Liver (tissue), 9 donors: ENCODE data around the gene PFAS. TPM values are rescaled to one million over a fixed set of nuclear protein-coding genes. Genes with fewer than 3 reads are reported as not detected.

Source experiments
- DNase-seq: peaks from one replicate; pipeline ENCODE4 v3.0.0-alpha.2; 2017; ENCODE audit warnings: low spot score
- H3K27ac ChIP-seq, 2 donors: one replicate each; pipeline ENCODE4 v1.7.0; 2013; ENCODE audit warnings: inconsistent platforms in 2 of 2, low read length in 2 of 2, control low read depth in 1 of 2, low read depth in 1 of 2, mild to moderate bottlenecking in 1 of 2
- H3K27me3 ChIP-seq, 4 donors: one replicate each; pipeline versions ENCODE4 v1.6.1 to v1.7.0; 2013; ENCODE audit warnings: low read length in 3 of 4, inconsistent platforms in 1 of 4, mild to moderate bottlenecking in 1 of 4, moderate library complexity in 1 of 4; ENCODE audit not compliant: control insufficient read depth in 4 of 4, insufficient read depth in 4 of 4
- H3K36me3 ChIP-seq, 4 donors: one replicate each; pipeline versions ENCODE4 v1.6.1 to v1.7.0; 2013; ENCODE audit warnings: low read length in 3 of 4, mild to moderate bottlenecking in 3 of 4, low read depth in 1 of 4, moderate library complexity in 1 of 4; ENCODE audit not compliant: control insufficient read depth in 4 of 4, insufficient read depth in 3 of 4
- H3K4me1 ChIP-seq, 4 donors: one replicate each; pipeline versions ENCODE4 v1.6.1 to v1.7.0; 2013; ENCODE audit warnings: low read length in 3 of 4, mild to moderate bottlenecking in 3 of 4, moderate library complexity in 1 of 4; ENCODE audit not compliant: control insufficient read depth in 4 of 4, insufficient read depth in 4 of 4
- H3K4me3 ChIP-seq, 3 donors: one replicate each; pipeline versions ENCODE4 v1.6.1 to v1.7.0; 2013; ENCODE audit warnings: low read length in 3 of 3, control low read depth in 1 of 3, low read depth in 1 of 3, mild to moderate bottlenecking in 1 of 3
- H3K9ac ChIP-seq, 2 donors: one replicate each; pipeline ENCODE4 v1.7.0; 2013; ENCODE audit warnings: low read length in 2 of 2, mild to moderate bottlenecking in 2 of 2, moderate library complexity in 2 of 2, control low read depth in 1 of 2, low read depth in 1 of 2
- H3K9me3 ChIP-seq, 4 donors: one replicate each; pipeline versions ENCODE4 v1.6.1 to v1.7.0; 2013; ENCODE audit warnings: low read length in 3 of 4; ENCODE audit not compliant: control insufficient read depth in 4 of 4
- EGR1 ChIP-seq, 2 donors: IDR thresholded peaks; 2 replicates each; pipeline ENCODE4 v1.6.1; 2016 to 2018; ENCODE audit warnings: antibody characterized with exemption in 2 of 2, low read depth in 2 of 2
- FOXA1 ChIP-seq: IDR thresholded peaks from 2 replicates; pipeline ENCODE4 v1.6.1; 2016; ENCODE audit warnings: antibody characterized with exemption
- FOXA2 ChIP-seq: IDR thresholded peaks from 2 replicates; pipeline ENCODE4 v1.6.1; 2016; ENCODE audit warnings: antibody characterized with exemption
- GABPA ChIP-seq, 2 donors: IDR thresholded peaks in 1 of 2; conservative IDR thresholded peaks in 1 of 2; 2 replicates each; pipeline ENCODE4 v1.6.1; 2016; ENCODE audit warnings: antibody characterized with exemption in 2 of 2, mild to moderate bottlenecking in 1 of 2, moderate library complexity in 1 of 2
- HNF4A ChIP-seq, 2 donors: conservative IDR thresholded peaks; 2 replicates each; pipeline ENCODE4 v1.6.1; 2016; ENCODE audit warnings: antibody characterized with exemption in 2 of 2, mild to moderate bottlenecking in 2 of 2
- JUND ChIP-seq, 2 donors: IDR thresholded peaks; 2 replicates each; pipeline ENCODE4 v1.6.1; 2016; ENCODE audit warnings: antibody characterized with exemption in 2 of 2
- NR2F2 ChIP-seq: IDR thresholded peaks from 2 replicates; pipeline ENCODE4 v1.6.1; 2016; ENCODE audit warnings: antibody characterized with exemption
- RAD21 ChIP-seq, 2 donors: IDR thresholded peaks; 2 replicates each; pipeline ENCODE4 v1.6.1; 2016; ENCODE audit warnings: antibody characterized with exemption in 2 of 2, mild to moderate bottlenecking in 2 of 2
- RXRA ChIP-seq, 2 donors: IDR thresholded peaks; 2 replicates each; pipeline ENCODE4 v1.6.1; 2017 to 2018; ENCODE audit warnings: antibody characterized with exemption in 2 of 2, mild to moderate bottlenecking in 1 of 2
- TAF1 ChIP-seq: conservative IDR thresholded peaks from 2 replicates; pipeline ENCODE4 v1.6.1; 2016; ENCODE audit warnings: antibody characterized with exemption, mild to moderate bottlenecking
- WGBS: extraction: QIAGEN DNeasy Blood & Tissue Kit; methylation state at CpG from one replicate; pipeline ENCODE4 v1.1.7; 2013; 5-methylcytosine and 5-hydroxymethylcytosine counted together
- polyA plus RNA-seq, 2 donors: library from polyadenylated mRNA; stranded (reverse) in 1 of 2; unstranded in 1 of 2; fragments of 200-250 nt in 1 of 2; fragments of >200 nt in 1 of 2; fragmentation: Nextera tagmentation in 1 of 2; extraction: Ambion mirVana in 1 of 2; gene quantifications; one replicate each; pipeline versions ENCODE4 v1.2.1 to v1.2.3, GENCODE V29; 2013 to 2015
- total RNA-seq, 2 donors: library from RNA; depleted of rRNA; stranded (reverse); fragments of >200 nt; gene quantifications; one replicate each; pipeline ENCODE4 v1.2.3, GENCODE V29; 2014
- TF ChIP-seq, protein P1 (sequence below): fragments of 150-350 bp; IDR thresholded peaks from 2 replicates; pipeline ENCODE4 v1.5.1; 2017; ENCODE audit warnings: improper control_type of control experiment, low read depth, low read length; ENCODE audit not compliant: missing input control
- TF ChIP-seq, protein P2 (sequence below): IDR thresholded peaks from 2 replicates; pipeline ENCODE4 v1.6.1; 2016; ENCODE audit warnings: antibody characterized with exemption
- TF ChIP-seq, protein P3 (sequence below): IDR thresholded peaks from 2 replicates; pipeline ENCODE4 v1.6.1; 2016; ENCODE audit warnings: antibody characterized with exemption
- TF ChIP-seq, protein P4 (sequence below): IDR thresholded peaks from 2 replicates; pipeline ENCODE4 v1.6.1; 2016; ENCODE audit warnings: antibody characterized with exemption
- donor health status: healthy.
- donor health status: healthy.
- donor health status: healthy.
- donor health status: healthy.
- donor health status: healthy.

The PFAS gene
- total and polyA plus RNA-seq, 4 donors = 6.0 to 18.5 (median 10.8) TPM

DNA sequence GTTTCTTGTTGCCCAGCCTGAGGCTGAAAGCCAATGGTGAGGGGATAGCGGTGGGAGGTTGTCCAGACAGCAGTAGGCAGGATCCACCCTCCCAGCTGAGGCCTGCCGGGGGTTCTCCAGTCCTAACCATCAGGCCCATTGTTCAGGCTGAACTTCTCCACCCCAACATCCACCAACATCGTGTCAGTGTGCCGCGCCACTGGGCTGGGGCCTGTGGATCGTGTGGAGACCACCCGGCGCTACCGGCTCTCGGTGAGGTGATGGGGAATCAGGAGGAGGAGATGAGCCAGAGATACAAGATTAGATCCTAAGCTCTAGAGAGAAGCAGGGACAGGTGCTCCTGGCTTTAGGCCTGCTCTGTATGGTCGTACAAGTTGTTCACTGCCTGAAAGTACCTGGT lies 5.8 kb downstream of the PFAS start:
- no peaks in the 10 kb centered on the region for H3K9me3 ChIP-seq
- no peak overlapping the region for H3K4me3 ChIP-seq
- 97% methylated on average over 11 of the region's 11 CpGs for WGBS
- H3K4me1 ChIP-seq = peaks cover 0 to 4% (median 2%) of the 10 kb centered on the region in 4 donors
- no peak overlapping the region for H3K9ac ChIP-seq
- no peaks in the 10 kb centered on the region for H3K27me3 ChIP-seq
- DNase-seq = no peak
- no peak for TF ChIP-seq FOXA2
- no peak for TF ChIP-seq NR2F2
- TF ChIP-seq, protein P1, sequence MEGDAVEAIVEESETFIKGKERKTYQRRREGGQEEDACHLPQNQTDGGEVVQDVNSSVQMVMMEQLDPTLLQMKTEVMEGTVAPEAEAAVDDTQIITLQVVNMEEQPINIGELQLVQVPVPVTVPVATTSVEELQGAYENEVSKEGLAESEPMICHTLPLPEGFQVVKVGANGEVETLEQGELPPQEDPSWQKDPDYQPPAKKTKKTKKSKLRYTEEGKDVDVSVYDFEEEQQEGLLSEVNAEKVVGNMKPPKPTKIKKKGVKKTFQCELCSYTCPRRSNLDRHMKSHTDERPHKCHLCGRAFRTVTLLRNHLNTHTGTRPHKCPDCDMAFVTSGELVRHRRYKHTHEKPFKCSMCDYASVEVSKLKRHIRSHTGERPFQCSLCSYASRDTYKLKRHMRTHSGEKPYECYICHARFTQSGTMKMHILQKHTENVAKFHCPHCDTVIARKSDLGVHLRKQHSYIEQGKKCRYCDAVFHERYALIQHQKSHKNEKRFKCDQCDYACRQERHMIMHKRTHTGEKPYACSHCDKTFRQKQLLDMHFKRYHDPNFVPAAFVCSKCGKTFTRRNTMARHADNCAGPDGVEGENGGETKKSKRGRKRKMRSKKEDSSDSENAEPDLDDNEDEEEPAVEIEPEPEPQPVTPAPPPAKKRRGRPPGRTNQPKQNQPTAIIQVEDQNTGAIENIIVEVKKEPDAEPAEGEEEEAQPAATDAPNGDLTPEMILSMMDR = no peak
- TF ChIP-seq, protein P2, sequence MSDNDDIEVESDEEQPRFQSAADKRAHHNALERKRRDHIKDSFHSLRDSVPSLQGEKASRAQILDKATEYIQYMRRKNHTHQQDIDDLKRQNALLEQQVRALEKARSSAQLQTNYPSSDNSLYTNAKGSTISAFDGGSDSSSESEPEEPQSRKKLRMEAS = no peak
- TF ChIP-seq EGR1 (IDR thresholded peaks at IDR 0.05; ENCODE audit: low read depth in 2 of 2) = no peak
- no peak overlapping the region for H3K27ac ChIP-seq
- H3K36me3 ChIP-seq = peaks cover 3 to 24% (median 9%) of the 10 kb centered on the region in 4 donors

DNA sequence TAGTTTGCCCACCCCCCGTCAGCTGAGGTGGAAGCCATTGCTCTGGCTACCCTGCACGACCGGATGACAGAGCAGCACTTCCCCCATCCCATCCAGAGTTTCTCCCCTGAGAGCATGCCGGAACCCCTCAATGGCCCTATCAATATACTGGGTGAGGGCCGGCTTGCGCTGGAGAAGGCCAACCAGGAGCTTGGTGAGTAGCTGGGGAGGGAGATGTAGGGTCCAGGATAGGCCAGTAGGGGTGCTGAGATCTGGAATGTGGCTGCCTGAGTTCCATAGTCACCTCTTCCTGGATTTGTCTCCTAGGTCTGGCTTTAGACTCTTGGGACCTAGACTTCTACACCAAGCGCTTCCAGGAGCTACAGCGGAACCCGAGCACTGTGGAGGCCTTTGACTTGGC lies 6.4 kb downstream of the PFAS start:
- no peak for TF ChIP-seq EGR1 (IDR thresholded peaks at IDR 0.05; ENCODE audit: low read depth in 2 of 2)
- TF ChIP-seq FOXA2 = no peak
- TF ChIP-seq RAD21 (IDR thresholded peaks at IDR 0.05) = peak in 1 of 2 donors; percentile 4
- peaks cover 3 to 28% (median 11%) of the 10 kb centered on the region in 4 donors for H3K36me3 ChIP-seq
- no peak overlapping the region for H3K4me3 ChIP-seq
- WGBS = 97% methylated on average over 9 of the region's 9 CpGs
- no peaks in the 10 kb centered on the region for H3K27me3 ChIP-seq
- no peak overlapping the region for H3K9ac ChIP-seq
- H3K9me3 ChIP-seq = no peaks in the 10 kb centered on the region
- H3K27ac ChIP-seq = no peak overlapping the region
- DNase-seq = no peak
- H3K4me1 ChIP-seq = no peaks in the 10 kb centered on the region

DNA sequence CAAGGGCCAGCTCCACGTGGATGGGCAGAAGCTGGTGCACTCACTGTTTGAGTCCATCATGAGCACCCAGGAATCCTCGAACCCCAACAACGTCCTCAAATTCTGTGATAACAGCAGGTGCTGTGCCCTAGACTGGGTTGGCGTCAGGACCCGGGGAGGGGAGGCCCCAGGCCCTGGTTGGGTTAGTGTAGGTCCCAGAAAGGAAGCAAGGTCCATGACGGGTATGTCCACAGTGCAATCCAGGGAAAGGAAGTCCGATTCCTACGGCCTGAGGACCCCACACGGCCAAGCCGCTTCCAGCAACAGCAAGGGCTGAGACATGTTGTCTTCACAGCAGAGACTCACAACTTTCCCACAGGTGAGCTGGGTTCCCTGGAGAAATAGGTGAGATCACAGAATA lies 7.2 kb downstream of the PFAS start:
- H3K27ac ChIP-seq = no peak overlapping the region
- H3K4me1 ChIP-seq = no peaks in the 10 kb centered on the region
- no peak overlapping the region for H3K9ac ChIP-seq
- H3K36me3 ChIP-seq = peaks cover 3 to 28% (median 13%) of the 10 kb centered on the region in 4 donors
- H3K9me3 ChIP-seq = no peaks in the 10 kb centered on the region
- no peak overlapping the region for H3K4me3 ChIP-seq
- H3K27me3 ChIP-seq = no peaks in the 10 kb centered on the region
- TF ChIP-seq TAF1 (no peak), NR2F2 (no peak), HNF4A (conservative IDR thresholded peaks at IDR 0.05) (no peak), RXRA (IDR thresholded peaks at IDR 0.05) (no peak), GABPA (IDR thresholded peaks at IDR 0.05 in 1 of 2, conservative IDR thresholded peaks at IDR 0.05 in 1 of 2) (no peak), RAD21 (IDR thresholded peaks at IDR 0.05) (no peak), FOXA1 (no peak), JUND (IDR thresholded peaks at IDR 0.05) (no peak), FOXA2 (no peak)
- TF ChIP-seq, protein P3, sequence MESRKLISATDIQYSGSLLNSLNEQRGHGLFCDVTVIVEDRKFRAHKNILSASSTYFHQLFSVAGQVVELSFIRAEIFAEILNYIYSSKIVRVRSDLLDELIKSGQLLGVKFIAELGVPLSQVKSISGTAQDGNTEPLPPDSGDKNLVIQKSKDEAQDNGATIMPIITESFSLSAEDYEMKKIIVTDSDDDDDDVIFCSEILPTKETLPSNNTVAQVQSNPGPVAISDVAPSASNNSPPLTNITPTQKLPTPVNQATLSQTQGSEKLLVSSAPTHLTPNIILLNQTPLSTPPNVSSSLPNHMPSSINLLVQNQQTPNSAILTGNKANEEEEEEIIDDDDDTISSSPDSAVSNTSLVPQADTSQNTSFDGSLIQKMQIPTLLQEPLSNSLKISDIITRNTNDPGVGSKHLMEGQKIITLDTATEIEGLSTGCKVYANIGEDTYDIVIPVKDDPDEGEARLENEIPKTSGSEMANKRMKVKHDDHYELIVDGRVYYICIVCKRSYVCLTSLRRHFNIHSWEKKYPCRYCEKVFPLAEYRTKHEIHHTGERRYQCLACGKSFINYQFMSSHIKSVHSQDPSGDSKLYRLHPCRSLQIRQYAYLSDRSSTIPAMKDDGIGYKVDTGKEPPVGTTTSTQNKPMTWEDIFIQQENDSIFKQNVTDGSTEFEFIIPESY = no peak
- TF ChIP-seq, protein P4, sequence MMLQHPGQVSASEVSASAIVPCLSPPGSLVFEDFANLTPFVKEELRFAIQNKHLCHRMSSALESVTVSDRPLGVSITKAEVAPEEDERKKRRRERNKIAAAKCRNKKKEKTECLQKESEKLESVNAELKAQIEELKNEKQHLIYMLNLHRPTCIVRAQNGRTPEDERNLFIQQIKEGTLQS = no peak
- 96% methylated on average over 10 of the region's 10 CpGs for WGBS
- DNase-seq = no peak
